Renal cortex interstitium (tissue), 11 donors: Measurements from ENCODE around the gene PMM1. TPM values are rescaled to one million over a fixed set of nuclear protein-coding genes. Genes with fewer than 3 reads are reported as not detected.
A peak's percentile ranks its signal among the peaks of the same experiment; 100 is the strongest.
"Not testable (repeated sequence)": the region's sequence is repeated elsewhere in the genome, so short reads cannot be mapped to it uniquely, and the experiment has no call there.

Experiments used
- DNase-seq, 11 donors: peaks; one replicate each; pipeline ENCODE4 v3.0.0-alpha.2; 2013; ENCODE audit warnings: low read depth in 9 of 11, low spot score in 4 of 11; ENCODE audit errors: extremely low read depth in 1 of 11
- polyA plus RNA-seq, 3 donors: library from polyadenylated mRNA; unstranded; fragments of 120-200 nt; gene quantifications; one replicate each; pipeline ENCODE4 v1.2.1, GENCODE V29; 2013; ENCODE audit not compliant: insufficient read length in 3 of 3

PMM1 gene
- polyA plus RNA-seq, 3 donors = 50.7 to 63.0 (median 57.8) TPM

GRCh38 chr22:41612603-41613306 lies 23.1 kb upstream of the PMM1 start:
- DNase-seq = no peak

DNA sequence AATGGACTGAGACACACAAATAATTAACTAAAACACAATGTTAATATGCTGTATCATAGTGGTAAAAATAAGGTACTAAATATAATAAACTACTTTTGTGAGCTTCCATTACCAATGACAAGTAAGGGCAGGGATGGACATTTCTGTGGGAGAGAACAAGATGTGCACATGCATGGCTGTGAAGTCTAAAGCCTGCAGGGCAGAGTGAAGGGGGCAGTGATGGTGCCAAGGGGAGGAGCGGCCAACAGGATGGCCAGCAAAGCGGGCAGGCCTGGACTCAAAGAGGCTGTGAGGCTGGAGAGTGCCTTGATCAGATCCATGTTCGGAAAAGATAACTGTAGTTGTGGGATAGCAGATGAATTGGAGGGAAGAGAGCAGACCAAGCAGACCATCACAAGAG lies 18.7 kb upstream of the PMM1 start:
- no peak for DNase-seq

DNA sequence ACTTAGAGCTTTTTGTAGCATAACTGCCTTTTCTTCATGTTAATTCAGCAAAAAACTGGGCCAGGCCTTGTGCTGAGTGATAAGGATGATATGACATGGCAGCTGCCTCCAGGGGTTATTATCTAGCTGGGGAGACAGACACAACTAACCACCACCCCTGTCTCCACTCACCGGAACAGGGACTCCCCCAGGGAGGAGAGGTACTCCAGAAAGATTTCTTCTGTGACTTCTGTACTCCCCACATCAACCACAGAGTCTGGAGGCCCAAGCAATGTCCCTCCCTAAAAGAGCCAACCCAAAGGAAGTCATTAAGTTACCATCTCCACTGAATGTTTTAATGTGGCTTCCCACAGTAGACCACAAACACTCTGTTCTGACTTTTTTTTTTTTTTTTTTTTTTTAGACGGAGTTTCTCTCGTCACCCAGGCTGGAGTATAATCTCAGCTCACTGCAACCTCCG lies 14.3 kb upstream of the PMM1 start:
- no peak for DNase-seq

DNA sequence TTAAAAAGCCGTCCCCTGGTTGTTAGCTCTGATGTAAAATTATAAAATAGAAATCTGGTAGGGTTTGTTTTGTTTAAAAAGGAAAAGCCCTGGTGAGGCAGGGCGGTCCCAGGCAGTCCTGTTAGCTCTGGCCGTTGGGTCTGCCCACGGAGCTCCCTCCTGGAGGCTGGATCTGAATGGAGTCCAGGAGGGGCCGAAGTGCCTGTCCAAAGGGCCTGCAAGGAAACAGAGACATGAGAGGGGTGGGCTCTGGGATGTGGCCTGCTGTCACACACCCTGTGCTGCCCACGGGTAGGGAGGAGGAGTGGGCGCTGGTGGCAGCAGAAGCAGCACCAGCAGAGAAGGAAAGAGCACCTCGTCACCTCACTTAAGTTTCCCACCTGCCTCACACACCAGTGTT lies 11.3 kb upstream of the PMM1 start:
- no peak for DNase-seq

DNA sequence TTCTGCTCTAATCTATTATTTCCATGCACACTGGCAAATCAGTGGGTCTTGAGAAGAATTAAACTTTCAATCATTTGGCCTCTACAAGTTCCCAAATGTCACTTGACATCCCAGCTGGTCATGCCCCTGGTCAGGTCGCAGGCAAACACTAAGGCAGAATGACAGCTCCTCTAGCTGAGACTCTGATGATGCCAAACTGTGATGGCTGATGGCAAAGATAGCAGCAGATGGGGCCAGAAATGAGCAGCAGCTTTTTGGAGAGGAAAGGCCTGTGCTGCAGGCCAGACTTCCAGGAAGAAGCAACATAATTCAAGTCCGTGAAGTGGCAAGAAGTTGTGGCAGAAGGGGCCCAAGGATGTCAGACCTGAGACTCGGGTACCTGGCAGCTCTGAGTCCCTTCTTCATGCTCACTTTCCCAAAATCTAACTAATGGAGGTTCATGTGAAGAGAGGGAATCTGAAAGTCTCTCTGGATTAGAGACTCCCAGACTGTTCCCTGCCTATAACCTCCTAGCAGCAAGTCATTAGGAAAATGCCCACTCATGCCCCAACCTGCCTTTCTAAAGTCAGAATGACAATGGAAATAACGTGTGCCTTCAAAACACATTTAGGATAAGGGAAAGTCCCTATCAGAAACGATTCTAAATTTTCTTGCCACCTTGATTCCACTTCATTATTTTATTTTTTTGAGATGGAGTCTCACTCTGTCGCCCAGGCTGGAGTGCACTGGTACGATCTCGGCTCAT lies 9.4 kb upstream of the PMM1 start:
- DNase-seq = no peak

- DNase-seq = no peak
Observed at GRCh38 chr22:41598081-41598480, 8.4 kb upstream of the PMM1 start.

DNA sequence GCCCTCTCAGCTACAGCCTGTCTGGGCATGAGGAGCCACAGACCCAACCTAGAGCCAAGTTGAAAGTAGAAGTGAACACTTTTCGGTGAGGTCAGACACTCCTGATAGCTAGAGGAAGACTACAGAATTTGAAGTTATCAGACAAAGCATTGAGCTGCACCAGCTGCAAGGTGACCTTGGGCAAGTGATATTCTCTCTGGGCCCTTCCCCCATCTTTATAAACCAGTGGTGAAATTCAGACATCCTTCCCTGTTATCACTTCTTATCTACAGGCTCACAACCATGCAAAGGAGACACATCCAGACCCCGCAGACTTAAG lies 8.0 kb upstream of the PMM1 start:
- DNase-seq = no peak

GRCh38 chr22:41596776-41597634 lies 7.4 kb upstream of the PMM1 start:
- peak in 2 of 11 donors; percentile 34 to 35 for DNase-seq

DNA sequence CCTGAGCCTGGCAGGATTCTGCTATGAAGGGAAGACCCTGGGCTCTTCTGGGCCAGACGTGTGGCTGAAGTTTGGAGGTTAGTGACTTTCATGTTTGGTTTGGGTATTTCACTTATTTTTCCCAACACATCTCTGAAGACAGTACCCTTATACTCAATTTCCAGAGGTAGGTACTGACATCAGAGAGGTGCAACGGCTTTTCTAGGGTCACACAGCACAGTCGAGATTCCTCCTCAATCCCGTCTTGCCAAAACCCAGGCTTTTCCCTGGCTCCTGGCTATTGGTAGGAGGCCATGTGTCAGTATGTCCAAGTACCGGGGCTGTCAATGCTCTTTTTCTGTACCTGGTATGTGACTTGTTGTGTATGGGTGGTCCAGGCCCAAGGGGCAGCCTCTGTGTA lies 6.1 kb upstream of the PMM1 start:
- DNase-seq = no peak

DNA sequence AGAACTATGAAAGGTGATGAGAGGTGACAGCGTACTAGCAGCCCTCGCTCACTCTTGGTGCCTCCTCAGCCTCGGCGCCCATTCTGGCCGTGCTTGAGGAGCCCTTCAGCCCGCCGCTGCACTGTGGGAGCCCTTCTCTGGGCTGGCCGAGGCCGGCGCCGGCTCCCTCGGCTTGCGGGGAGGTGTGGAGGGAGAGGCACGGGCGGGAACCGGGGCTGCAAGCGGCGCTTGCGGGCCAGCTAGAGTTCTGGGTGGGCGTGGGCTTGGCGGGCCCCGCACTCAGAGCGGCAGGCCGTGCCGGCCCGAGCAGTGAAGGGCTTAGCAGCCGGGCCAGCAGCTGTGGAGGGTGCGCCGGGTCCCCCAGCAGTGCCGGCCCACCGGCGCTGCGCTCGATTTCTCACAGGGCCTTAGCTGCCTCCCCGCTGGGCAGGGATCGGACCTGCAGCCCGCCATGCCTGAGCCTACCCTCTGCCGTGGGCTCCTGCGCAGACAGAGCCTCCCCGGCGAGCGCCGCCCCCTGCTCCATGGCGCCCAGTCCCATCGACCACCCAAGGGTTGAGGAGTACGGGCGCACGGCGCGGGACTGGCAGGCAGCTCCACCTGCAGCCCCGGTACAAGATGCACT lies 3.8 kb upstream of the PMM1 start:
- DNase-seq = not testable (repeated sequence)

DNA sequence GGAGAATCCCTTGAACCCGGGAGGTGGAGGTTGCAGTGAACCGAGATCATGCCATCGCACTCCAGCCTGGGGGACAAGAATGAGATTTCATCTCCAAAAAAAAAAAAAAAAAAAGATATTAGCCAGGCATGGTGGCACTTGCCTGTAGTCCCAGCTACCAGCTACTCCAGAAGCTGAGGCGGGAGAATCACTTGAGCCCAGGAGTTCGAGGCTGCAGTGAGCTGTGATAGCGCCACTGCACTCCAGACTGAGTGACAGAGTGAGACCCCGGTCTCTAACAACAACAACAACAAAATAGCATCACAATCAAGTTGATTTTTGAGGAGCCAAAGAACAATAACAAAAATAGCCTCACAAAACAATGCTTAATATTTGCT lies 2.3 kb downstream of the PMM1 start:
- DNase-seq = no peak

GRCh38 chr22:41585898-41586297 lies 3.7 kb downstream of the PMM1 start:
- DNase-seq = no peak

DNA sequence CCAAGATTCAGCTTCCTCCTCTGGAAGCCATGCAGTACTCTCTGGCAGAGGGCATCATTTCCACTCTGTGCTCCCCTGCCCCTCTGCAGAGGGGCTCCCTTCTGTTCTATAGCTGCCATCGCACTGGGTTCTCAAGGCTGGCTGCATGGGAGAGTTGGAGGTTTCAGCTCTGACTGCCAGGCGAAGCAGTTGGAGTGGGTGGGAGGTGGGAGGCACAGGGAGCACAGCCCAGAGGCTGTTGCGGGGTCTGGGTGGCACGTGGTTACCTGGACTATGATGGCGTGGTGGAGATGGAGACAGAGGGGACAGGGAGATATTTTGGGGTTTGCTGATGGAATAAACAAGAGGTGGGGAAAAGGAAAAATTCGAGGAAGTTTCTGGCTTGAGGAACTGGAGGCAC lies 4.8 kb downstream of the PMM1 start:
- DNase-seq = no peak

GRCh38 chr22:41582694-41583093 lies 6.9 kb downstream of the PMM1 start:
- DNase-seq = no peak

DNA sequence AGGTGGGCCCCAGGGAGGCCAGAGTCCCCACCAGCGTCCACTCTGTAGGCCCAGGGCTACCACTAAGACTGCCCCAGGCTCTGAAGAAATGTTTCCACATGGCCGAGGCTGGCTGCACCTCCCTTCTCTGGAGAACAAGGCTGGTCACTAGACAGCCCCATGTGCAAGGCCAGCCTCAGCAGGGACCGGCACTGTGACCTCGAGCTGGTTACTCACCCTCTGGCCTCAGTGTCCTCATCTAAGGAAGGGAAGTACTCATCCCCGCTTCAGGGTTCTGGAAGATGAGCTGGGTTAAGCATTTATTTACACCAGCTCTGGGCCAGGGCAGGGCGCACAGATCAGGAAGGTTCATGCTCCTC lies 9.7 kb downstream of the PMM1 start:
- no peak for DNase-seq

- DNase-seq = no peak
Observed at GRCh38 chr22:41579297-41579996, 10.2 kb downstream of the PMM1 start.

DNA sequence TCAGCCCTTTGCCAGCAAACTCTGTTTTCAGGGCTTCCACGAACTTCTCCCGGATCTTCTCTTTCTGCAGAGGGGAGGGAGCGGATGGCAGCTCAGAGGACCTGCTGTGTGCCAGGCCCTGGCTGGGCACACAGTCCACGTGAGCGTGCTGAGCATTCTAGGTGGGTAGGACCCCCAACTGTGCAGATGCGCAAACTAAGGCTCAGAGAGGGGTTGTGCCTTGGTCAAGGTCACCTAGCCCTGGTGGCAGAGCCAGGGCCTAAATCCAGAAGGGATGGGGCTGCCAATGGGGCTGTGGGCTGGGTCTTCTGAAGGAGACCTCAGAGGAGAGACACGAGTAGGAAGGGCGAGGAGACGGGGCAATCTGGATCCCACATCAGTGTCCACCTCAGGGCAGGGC lies 10.8 kb downstream of the PMM1 start:
- no peak for DNase-seq

DNA sequence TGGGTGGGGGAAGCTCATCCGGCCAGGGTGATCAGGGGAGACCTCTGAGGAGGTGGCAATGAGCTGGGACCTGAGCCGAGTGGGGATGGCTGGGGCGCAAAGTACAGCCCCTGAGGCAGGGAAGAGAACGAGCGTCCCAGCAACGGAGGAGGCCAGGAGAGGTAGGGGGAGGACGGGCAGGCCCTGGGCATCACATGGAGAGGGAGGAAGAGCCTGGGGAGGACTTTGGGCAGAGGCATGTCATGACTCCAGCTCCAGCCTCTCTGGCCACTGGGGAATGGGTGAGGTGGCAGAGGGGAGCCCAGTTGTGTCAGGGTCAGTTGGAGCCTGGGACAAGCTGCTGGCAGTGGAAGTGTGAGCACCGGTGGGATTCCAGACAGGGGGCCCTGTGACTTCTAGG lies 11.5 kb downstream of the PMM1 start:
- DNase-seq = no peak

- peak in 1 of 11 donors; percentile 43 for DNase-seq
Observed at GRCh38 chr22:41576877-41577276, 12.8 kb downstream of the PMM1 start.
